H9 (cell line): Measurements from ENCODE around the gene MRPL14. TPM values are rescaled to one million over a fixed set of nuclear protein-coding genes. Genes with fewer than 3 reads are reported as not detected.
A peak's percentile ranks its signal among the peaks of the same experiment; 100 is the strongest.

Experiments used
- DNase-seq: peaks from one replicate; pipeline ENCODE4 v3.0.0-alpha.2; 2017
- H2AFZ ChIP-seq: one replicate; pipeline ENCODE4 v1.6.1; 2013; ENCODE audit warnings: mild to moderate bottlenecking, low read length, control low read depth, moderate library complexity
- H2AK5ac ChIP-seq: 2 replicates; pipeline ENCODE4 v1.6.1; 2013; ENCODE audit warnings: low read length, control low read depth, mixed read lengths; ENCODE audit not compliant: insufficient read length
- H2BK120ac ChIP-seq: one replicate; pipeline ENCODE4 v1.6.1; 2013; ENCODE audit warnings: low read depth, mild to moderate bottlenecking, low read length, control low read depth, inconsistent platforms; ENCODE audit not compliant: poor library complexity, severe bottlenecking
- H2BK12ac ChIP-seq: 2 replicates; pipeline ENCODE4 v1.6.1; 2013; ENCODE audit warnings: low read length, control low read depth, mixed read lengths, low read depth; ENCODE audit not compliant: insufficient read length
- H2BK15ac ChIP-seq: 2 replicates; pipeline ENCODE4 v1.6.1; 2013; ENCODE audit warnings: low read depth, low read length, control low read depth
- H2BK20ac ChIP-seq: one replicate; pipeline ENCODE4 v1.6.1; 2013; ENCODE audit warnings: low read depth, mild to moderate bottlenecking, low read length, control low read depth, inconsistent platforms; ENCODE audit not compliant: poor library complexity, severe bottlenecking
- H2BK5ac ChIP-seq: 2 replicates; pipeline ENCODE4 v1.6.1; 2013; ENCODE audit warnings: low read length, control low read depth, mixed read lengths; ENCODE audit not compliant: insufficient read length
- H3K14ac ChIP-seq: 2 replicates; pipeline ENCODE4 v1.6.1; 2013; ENCODE audit warnings: low read length, control low read depth; ENCODE audit not compliant: insufficient read depth
- H3K18ac ChIP-seq: 2 replicates; pipeline ENCODE4 v1.6.1; 2013; ENCODE audit warnings: low read depth, mild to moderate bottlenecking, mixed read lengths, low read length, control low read depth; ENCODE audit not compliant: insufficient read length
- H3K23ac ChIP-seq: 2 replicates; pipeline ENCODE4 v1.6.1; 2013; ENCODE audit warnings: low read length, control low read depth, mixed read lengths, low read depth; ENCODE audit not compliant: insufficient read length
- H3K23me2 ChIP-seq: 2 replicates; pipeline ENCODE4 v1.6.1; 2013; ENCODE audit warnings: low read depth, mild to moderate bottlenecking, mixed read lengths, low read length, control low read depth; ENCODE audit not compliant: insufficient read length, poor library complexity, severe bottlenecking
- H3K27ac ChIP-seq: 2 replicates; pipeline ENCODE4 v1.5.1; 2013; ENCODE audit warnings: low read length, control low read depth, mixed read lengths, low read depth; ENCODE audit not compliant: insufficient read length
- H3K27me3 ChIP-seq: 2 replicates; pipeline ENCODE4 v1.6.1; 2013; ENCODE audit warnings: low read length, control low read depth, inconsistent platforms; ENCODE audit not compliant: insufficient read depth
- H3K4ac ChIP-seq: 2 replicates; pipeline ENCODE4 v1.6.1; 2013; ENCODE audit warnings: low read depth, mild to moderate bottlenecking, control low read depth, inconsistent platforms, low read length, moderate library complexity
- H3K4me1 ChIP-seq: 2 replicates; pipeline ENCODE4 v1.6.1; 2013; ENCODE audit warnings: low read length, control low read depth, inconsistent platforms; ENCODE audit not compliant: insufficient read depth
- H3K4me2 ChIP-seq: 2 replicates; pipeline ENCODE4 v1.6.1; 2013; ENCODE audit warnings: low read length, control low read depth, mixed read lengths; ENCODE audit not compliant: insufficient read length, insufficient read depth
- H3K56ac ChIP-seq: 2 replicates; pipeline ENCODE4 v1.6.1; 2013; ENCODE audit warnings: low read depth, mild to moderate bottlenecking, mixed read lengths, low read length, control low read depth; ENCODE audit not compliant: insufficient read length
- H3K79me1 ChIP-seq: 2 replicates; pipeline ENCODE4 v1.6.1; 2013; ENCODE audit warnings: low read depth, mild to moderate bottlenecking, moderate library complexity, low read length, control low read depth, inconsistent platforms; ENCODE audit not compliant: insufficient read depth, poor library complexity, severe bottlenecking
- H3K79me2 ChIP-seq: 2 replicates; pipeline ENCODE4 v1.6.1; 2013; ENCODE audit warnings: low read length, control low read depth, inconsistent platforms; ENCODE audit not compliant: insufficient read depth
- H3K9ac ChIP-seq: 2 replicates; pipeline ENCODE4 v1.6.1; 2013; ENCODE audit warnings: low read length, control low read depth, mixed read lengths; ENCODE audit not compliant: insufficient read length; ENCODE audit errors: extremely low read depth
- H3K9me3 ChIP-seq: one replicate; pipeline ENCODE4 v1.6.1; 2013; ENCODE audit warnings: low read depth, low read length, inconsistent platforms; ENCODE audit not compliant: control insufficient read depth
- H3T11ph ChIP-seq: one replicate; pipeline ENCODE4 v1.6.1; 2013; ENCODE audit warnings: mild to moderate bottlenecking, low read length, control low read depth, inconsistent platforms
- H4K20me1 ChIP-seq: one replicate; pipeline ENCODE4 v1.6.1; 2013; ENCODE audit not compliant: control insufficient read depth, insufficient read length, insufficient read depth
- H4K5ac ChIP-seq: 2 replicates; pipeline ENCODE4 v1.6.1; 2013; ENCODE audit warnings: low read depth, mild to moderate bottlenecking, mixed read lengths, low read length, control low read depth; ENCODE audit not compliant: insufficient read length
- H4K8ac ChIP-seq: replicated peaks from 2 replicates; pipeline ENCODE4 v1.6.1; 2013; ENCODE audit warnings: low read length, control low read depth, mixed read lengths, low read depth; ENCODE audit not compliant: insufficient read length
- H4K91ac ChIP-seq: 2 replicates; pipeline ENCODE4 v1.6.1; 2013; ENCODE audit warnings: low read depth, mild to moderate bottlenecking, moderate library complexity, mixed read lengths, low read length, control low read depth; ENCODE audit not compliant: insufficient read length
- H3K27ac Mint-ChIP-seq, 3 experiments: 2 replicates in 2 of 3; 3 replicates in 1 of 3; pipeline ENCODE4 v1.8.0; 2020 to 2021; ENCODE audit warnings: mixed read lengths in 3 of 3, mild to moderate bottlenecking in 1 of 3, moderate library complexity in 1 of 3
- H3K27me3 Mint-ChIP-seq: 2 replicates; pipeline ENCODE4 v1.8.0; 2021; ENCODE audit warnings: low read depth, mild to moderate bottlenecking, moderate library complexity, mixed read lengths
- H3K36me3 Mint-ChIP-seq, 3 experiments: 2 replicates in 2 of 3; 3 replicates in 1 of 3; pipeline ENCODE4 v1.8.0; 2020 to 2021; ENCODE audit warnings: low read depth in 3 of 3, mixed read lengths in 3 of 3; ENCODE audit not compliant: insufficient read depth in 1 of 3
- H3K4me1 Mint-ChIP-seq, 2 experiments: 2 replicates each; pipeline ENCODE4 v1.8.0; 2020; ENCODE audit warnings: mixed read lengths in 2 of 2
- H3K4me3 Mint-ChIP-seq, 2 experiments: 2 replicates in 1 of 2; 3 replicates in 1 of 2; pipeline ENCODE4 v1.8.0; 2020 to 2021; ENCODE audit warnings: mild to moderate bottlenecking in 2 of 2, mixed read lengths in 2 of 2, moderate library complexity in 1 of 2
- H3K9me3 Mint-ChIP-seq, 2 experiments: 2 replicates in 1 of 2; 3 replicates in 1 of 2; pipeline ENCODE4 v1.8.0; 2020; ENCODE audit warnings: mild to moderate bottlenecking in 2 of 2, mixed read lengths in 2 of 2, moderate library complexity in 1 of 2
- CTCF ChIP-seq: fragments of 200-600 bp; sonication (generic); conservative IDR thresholded peaks from 3 replicates; pipeline ENCODE4 v1.8.0; 2021; ENCODE audit warnings: antibody characterized with exemption, mild to moderate bottlenecking
- WGBS: extraction: QIAGEN DNeasy Blood & Tissue Kit; methylation state at CpG from one replicate; pipeline ENCODE4 v1.1.7; 2013; ENCODE audit warnings: missing lambda C conversion rate, low lambda C conversion rate, mixed read lengths; ENCODE audit not compliant: insufficient read length; ENCODE audit errors: extremely low coverage; 5-methylcytosine and 5-hydroxymethylcytosine counted together
- total RNA-seq: library from RNA; stranded (reverse); gene quantifications from 2 replicates; pipeline ENCODE4 v1.2.1, GENCODE V29; 2021

The MRPL14 gene
- total RNA-seq, 1 experiment from 2014 or later, result 80.1 TPM

- H3K4me1 Mint-ChIP-seq, result peaks cover 32 to 62% of the 10 kb centered on the region in 2 experiments
- WGBS, result no CpG with 5 or more reads among the region's 10 CpGs
Observed at GRCh38 chr6:44135173-44135758, 8.0 kb upstream of the MRPL14 start.

More at GRCh38 chr6:44135173-44135758, 8.0 kb upstream of the MRPL14 start:
- H3K9me3 ChIP-seq, result no peaks in the 10 kb centered on the region
- Mint-ChIP-seq H3K9me3 (no peaks in the 10 kb centered on the region), H3K27me3 (no peaks in the 10 kb centered on the region), H3K36me3 (peaks cover 28 to 42% (median 36%) of the 10 kb centered on the region in 3 experiments), H3K27ac (peak overlapping the region in 2 of 3 experiments; percentile 79 to 82; a peak in 4 of 7 replicates), H3K4me3 (no peak overlapping the region; a peak in 1 of 5 replicates)
- no peaks in the 10 kb centered on the region for H3K23me2 ChIP-seq
- H4K5ac ChIP-seq, result no peak overlapping the region
- H3K79me1 ChIP-seq, result no peaks in the 10 kb centered on the region
- H2BK15ac ChIP-seq, result no peak overlapping the region
- no peak overlapping the region for H2AFZ ChIP-seq
- TF ChIP-seq CTCF, result no peak
- H3K23ac ChIP-seq, result no peak overlapping the region
- H4K20me1 ChIP-seq, result no peaks in the 10 kb centered on the region
- no peak overlapping the region for H3K4ac ChIP-seq
- H3K18ac ChIP-seq, result no peak overlapping the region
- no peak overlapping the region for H2BK12ac ChIP-seq
- no peaks in the 10 kb centered on the region for H3K79me2 ChIP-seq
- no peak overlapping the region for H3K27ac ChIP-seq
- H3T11ph ChIP-seq, result no peak overlapping the region
- H2BK120ac ChIP-seq, result no peak overlapping the region
- H3K4me2 ChIP-seq, result no peak overlapping the region
- no peak overlapping the region for H4K91ac ChIP-seq
- no peak overlapping the region for H3K14ac ChIP-seq
- H3K27me3 ChIP-seq, result no peaks in the 10 kb centered on the region
- no peaks in the 10 kb centered on the region for H3K4me1 ChIP-seq
- no peak overlapping the region for H4K8ac ChIP-seq
- H3K9ac ChIP-seq, result no peak overlapping the region
- no peak overlapping the region for H2BK20ac ChIP-seq
- no peak for DNase-seq
- H2AK5ac ChIP-seq, result no peak overlapping the region
- H3K56ac ChIP-seq, result no peak overlapping the region
- no peak overlapping the region for H2BK5ac ChIP-seq
